Gastrocnemius medialis (tissue), 4 donors: ENCODE measurements around the gene NPHS1.

Experiments
- POLR2A ChIP-seq, 2 donors: fragments of 450-650 bp; IDR thresholded peaks; one replicate each; pipeline ENCODE4 v1.6.1; 2017; ENCODE audit warnings: antibody characterized with exemption in 2 of 2, mild to moderate bottlenecking in 2 of 2, moderate library complexity in 2 of 2
- TF ChIP-seq, protein P1 (sequence below), 5 experiments: fragments of 450-650 bp in 3 of 5; fragments of 200-600 bp in 2 of 5; sonication (generic) in 2 of 5; IDR thresholded peaks in 4 of 5; conservative IDR thresholded peaks in 1 of 5; 1 replicate in 4 of 5; 2 replicates in 1 of 5; pipeline ENCODE4 v1.5.1; 2016 to 2019; ENCODE audit warnings: antibody characterized with exemption in 5 of 5, mild to moderate bottlenecking in 3 of 5, moderate library complexity in 3 of 5

DNA sequence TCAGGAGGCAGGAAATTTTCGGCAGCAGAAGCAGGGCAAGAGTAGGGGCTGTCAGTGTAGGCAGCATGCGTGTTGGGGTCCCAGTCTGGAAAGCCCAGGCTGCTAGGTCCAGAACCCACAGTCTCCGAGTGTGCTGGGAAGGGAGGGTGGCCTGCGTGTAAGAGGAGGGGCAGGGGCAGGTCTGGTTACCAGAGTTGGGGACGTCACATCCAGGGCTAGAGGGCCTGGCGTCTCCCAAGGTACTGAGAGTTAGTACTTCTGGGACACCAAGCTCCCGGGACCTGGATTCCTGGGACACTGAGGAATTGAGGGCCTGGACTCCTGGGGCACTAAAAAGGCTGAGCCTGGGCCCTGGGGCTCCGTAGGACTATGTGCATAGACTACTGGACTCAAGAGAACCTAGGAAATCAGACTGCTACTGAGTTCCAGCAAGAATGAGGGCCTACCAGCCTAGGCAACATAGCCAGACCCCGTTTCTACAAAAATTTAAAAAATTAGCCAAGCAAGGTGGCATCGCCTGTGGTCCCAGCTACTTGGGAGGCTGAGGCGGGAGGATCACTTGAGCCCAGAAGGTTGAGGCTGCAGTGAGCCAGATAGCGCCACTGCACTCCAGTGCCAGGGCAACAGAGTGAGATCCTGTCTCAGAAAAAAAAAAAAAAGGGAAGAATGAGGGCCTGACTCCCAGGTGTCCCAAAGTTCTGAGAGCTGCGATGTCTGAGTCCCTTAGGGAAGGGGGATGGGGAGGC, 45.6 kb upstream of the NPHS1 start:
- TF ChIP-seq, protein P1, sequence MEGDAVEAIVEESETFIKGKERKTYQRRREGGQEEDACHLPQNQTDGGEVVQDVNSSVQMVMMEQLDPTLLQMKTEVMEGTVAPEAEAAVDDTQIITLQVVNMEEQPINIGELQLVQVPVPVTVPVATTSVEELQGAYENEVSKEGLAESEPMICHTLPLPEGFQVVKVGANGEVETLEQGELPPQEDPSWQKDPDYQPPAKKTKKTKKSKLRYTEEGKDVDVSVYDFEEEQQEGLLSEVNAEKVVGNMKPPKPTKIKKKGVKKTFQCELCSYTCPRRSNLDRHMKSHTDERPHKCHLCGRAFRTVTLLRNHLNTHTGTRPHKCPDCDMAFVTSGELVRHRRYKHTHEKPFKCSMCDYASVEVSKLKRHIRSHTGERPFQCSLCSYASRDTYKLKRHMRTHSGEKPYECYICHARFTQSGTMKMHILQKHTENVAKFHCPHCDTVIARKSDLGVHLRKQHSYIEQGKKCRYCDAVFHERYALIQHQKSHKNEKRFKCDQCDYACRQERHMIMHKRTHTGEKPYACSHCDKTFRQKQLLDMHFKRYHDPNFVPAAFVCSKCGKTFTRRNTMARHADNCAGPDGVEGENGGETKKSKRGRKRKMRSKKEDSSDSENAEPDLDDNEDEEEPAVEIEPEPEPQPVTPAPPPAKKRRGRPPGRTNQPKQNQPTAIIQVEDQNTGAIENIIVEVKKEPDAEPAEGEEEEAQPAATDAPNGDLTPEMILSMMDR (IDR thresholded peaks at IDR 0.05 in 4 of 5, conservative IDR thresholded peaks at IDR 0.05 in 1 of 5), result no peak
- TF ChIP-seq POLR2A (IDR thresholded peaks at IDR 0.05), result no peak
